ENCODE measurements around the gene RIMS4. TPM values are rescaled to one million over a fixed set of nuclear protein-coding genes. Genes with fewer than 3 reads are reported as not detected.

RIMS4 gene
- total RNA-seq, 1 donor from 2014 or later, result 46.0 TPM

Other genes starting within 250 kb of the RIMS4 start
- gene PKIG, start 228.0 kb downstream of the RIMS4 start, total RNA-seq, result 23.8 TPM
- gene ADA, start 158.8 kb downstream of the RIMS4 start, total RNA-seq, result 1.5 TPM
- gene CCN5, start 95.2 kb downstream of the RIMS4 start, total RNA-seq, result not detected
- not detected for gene KCNK15, start 64.7 kb downstream of the RIMS4 start, total RNA-seq
- 138 TPM for gene YWHAB, start 75.2 kb upstream of the RIMS4 start, total RNA-seq
- gene PABPC1L, start 99.5 kb upstream of the RIMS4 start, total RNA-seq, result 5.2 TPM
- 4.2 TPM for gene TOMM34, start 149.9 kb upstream of the RIMS4 start, total RNA-seq
- 27.0 TPM for gene STK4, start 156.0 kb upstream of the RIMS4 start, total RNA-seq